ENCODE data around the gene BBS1. TPM values are rescaled to one million over a fixed set of nuclear protein-coding genes. Genes with fewer than 3 reads are reported as not detected.

BBS1 gene
- total RNA-seq, 2 donors from 2014 or later: 106 to 148 TPM

GRCh38 chr11:66473167-66473566 lies 37.3 kb upstream of the BBS1 start:
- TF ChIP-seq POLR2A (IDR thresholded peaks at IDR 0.05) (no peak), POLR2AphosphoS5 (IDR thresholded peaks at IDR 0.05) (no peak), CTCF (IDR thresholded peaks at IDR 0.05) (no peak)
- DNase-seq (ENCODE audit: low spot score): no peak
- no peaks in the 10 kb centered on the region for H3K9me3 ChIP-seq
- 91% methylated on average over 11 of the region's 11 CpGs for WGBS
- H3K27ac ChIP-seq: no peak overlapping the region
- intact Hi-C loops (cut with DNase I): no loop called here
- no peak overlapping the region for H3K4me3 ChIP-seq
- no peaks in the 10 kb centered on the region for H3K4me1 ChIP-seq (replicated peaks)
- no peaks in the 10 kb centered on the region for H3K27me3 ChIP-seq (replicated peaks; ENCODE audit: insufficient read depth)
- no peaks in the 10 kb centered on the region for H3K36me3 ChIP-seq

GRCh38 chr11:66473608-66474515 lies 36.6 kb upstream of the BBS1 start:
- H3K27me3 ChIP-seq (replicated peaks; ENCODE audit: insufficient read depth): no peaks in the 10 kb centered on the region
- H3K9me3 ChIP-seq: no peaks in the 10 kb centered on the region
- no peaks in the 10 kb centered on the region for H3K4me1 ChIP-seq (replicated peaks)
- intact Hi-C loops (cut with DNase I): no loop called here
- no peak for TF ChIP-seq POLR2A (IDR thresholded peaks at IDR 0.05)
- no peak for TF ChIP-seq POLR2AphosphoS5 (IDR thresholded peaks at IDR 0.05)
- no peak for TF ChIP-seq CTCF (IDR thresholded peaks at IDR 0.05)
- 83% methylated on average over 20 of the region's 20 CpGs for WGBS
- H3K27ac ChIP-seq: no peak overlapping the region
- H3K4me3 ChIP-seq: no peak overlapping the region
- no peaks in the 10 kb centered on the region for H3K36me3 ChIP-seq
- no peak for DNase-seq (ENCODE audit: low spot score)

- 92% methylated on average over 26 of the region's 44 CpGs for WGBS
- TF ChIP-seq CTCF (IDR thresholded peaks at IDR 0.05) (no peak), POLR2A (IDR thresholded peaks at IDR 0.05) (no peak), POLR2AphosphoS5 (IDR thresholded peaks at IDR 0.05) (no peak)
- Histone ChIP-seq H3K4me3 (no peak overlapping the region), H3K27me3 (replicated peaks; ENCODE audit: insufficient read depth) (no peaks in the 10 kb centered on the region), H3K36me3 (no peaks in the 10 kb centered on the region), H3K27ac (no peak overlapping the region), H3K4me1 (replicated peaks) (no peaks in the 10 kb centered on the region), H3K9me3 (no peaks in the 10 kb centered on the region)
- intact Hi-C loops (cut with DNase I): loop anchor here (5.0 kb wide), 1 partner anchor 202 kb away; the partner anchor contains the start of gene RBM4B
- no peak for DNase-seq (ENCODE audit: low spot score)
Observed at GRCh38 chr11:66475349-66476172, 34.9 kb upstream of the BBS1 start.

GRCh38 chr11:66476173-66476840 lies 34.1 kb upstream of the BBS1 start:
- Histone ChIP-seq H3K36me3 (no peaks in the 10 kb centered on the region), H3K4me3 (no peak overlapping the region), H3K9me3 (no peaks in the 10 kb centered on the region), H3K27me3 (replicated peaks; ENCODE audit: insufficient read depth) (no peaks in the 10 kb centered on the region), H3K4me1 (replicated peaks) (no peaks in the 10 kb centered on the region), H3K27ac (no peak overlapping the region)
- intact Hi-C loops (cut with DNase I): loop anchor here (5.0 kb wide), 1 partner anchor 201 kb away; the partner anchor contains the start of gene RBM4B
- 68% methylated on average over 10 of the region's 10 CpGs for WGBS
- no peak for DNase-seq (ENCODE audit: low spot score)
- TF ChIP-seq POLR2A (IDR thresholded peaks at IDR 0.05): no peak
- TF ChIP-seq POLR2AphosphoS5 (IDR thresholded peaks at IDR 0.05): no peak

- 43% methylated on average over 9 of the region's 9 CpGs for WGBS
- TF ChIP-seq POLR2A (IDR thresholded peaks at IDR 0.05) (no peak), POLR2AphosphoS5 (IDR thresholded peaks at IDR 0.05) (no peak), CTCF (IDR thresholded peaks at IDR 0.05) (no peak)
- no peaks in the 10 kb centered on the region for H3K9me3 ChIP-seq
- no peaks in the 10 kb centered on the region for H3K36me3 ChIP-seq
- intact Hi-C loops (cut with DNase I): loop anchor here (5.0 kb wide), 1 partner anchor 200 kb away; the partner anchor contains the start of gene RBM4B
- no peak overlapping the region for H3K4me3 ChIP-seq
- H3K27ac ChIP-seq: no peak overlapping the region
- no peaks in the 10 kb centered on the region for H3K27me3 ChIP-seq (replicated peaks; ENCODE audit: insufficient read depth)
- DNase-seq (ENCODE audit: low spot score): no peak
- H3K4me1 ChIP-seq (replicated peaks): no peaks in the 10 kb centered on the region
Observed at GRCh38 chr11:66476841-66477251, 33.6 kb upstream of the BBS1 start.
